ENCODE results near the gene CLTRN.
A peak's percentile ranks its signal among the peaks of the same experiment; 100 is the strongest.

CLTRN gene

DNA sequence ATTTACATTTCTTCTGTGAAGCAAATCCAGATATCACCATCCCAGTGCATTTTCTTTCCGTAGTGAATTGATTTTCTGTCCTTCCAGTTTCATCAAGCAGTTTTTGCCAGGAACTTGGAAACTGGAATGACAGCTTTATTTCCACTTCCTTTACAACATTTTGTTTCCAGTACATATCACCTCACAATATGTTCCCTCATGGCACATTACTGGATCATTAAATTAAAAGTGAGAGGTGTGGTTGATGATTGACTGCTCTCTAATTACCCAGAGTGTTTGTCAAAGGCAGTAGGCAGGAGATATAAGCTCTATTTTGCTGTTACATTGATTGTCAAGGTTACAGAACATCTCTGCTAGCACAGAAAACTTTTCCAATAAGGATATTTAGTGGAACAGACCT, 41.6 kb downstream of the CLTRN start:
- H3K4ac ChIP-seq (ENCODE audit: low read depth, low read length) = no peak overlapping the region
- no peak overlapping the region for H4K8ac ChIP-seq (ENCODE audit: low read depth, low read length)
- no peak overlapping the region for H3K27ac ChIP-seq (ENCODE audit: low read depth, low read length)
- H3K4me1 ChIP-seq (ENCODE audit: control insufficient read depth, low read depth, low read length) = no peaks in the 10 kb centered on the region
- no peak overlapping the region for H2BK15ac ChIP-seq (replicated peaks; ENCODE audit: low read depth)
- no peak overlapping the region for H3K4me2 ChIP-seq (ENCODE audit: low read length)
- no peaks in the 10 kb centered on the region for H3K27me3 ChIP-seq (ENCODE audit: insufficient read depth, low read length, poor library complexity)
- H3K79me2 ChIP-seq (ENCODE audit: control insufficient read depth, insufficient read depth, low read length) = no peaks in the 10 kb centered on the region
- H2BK5ac ChIP-seq (ENCODE audit: low read length) = no peak overlapping the region
- H3K23ac ChIP-seq (ENCODE audit: low read length) = no peak overlapping the region
- no peak overlapping the region for H4K5ac ChIP-seq (ENCODE audit: low read length)
- no peak overlapping the region for H3K9ac ChIP-seq (ENCODE audit: low read length)
- DNase-seq = no peak
- no peak overlapping the region for H2AK5ac ChIP-seq (ENCODE audit: low read length)
- H2BK120ac ChIP-seq (ENCODE audit: low read depth, low read length) = no peak overlapping the region
- WGBS (ENCODE audit: extremely low coverage, insufficient coverage, low lambda C conversion rate) = no CpG with 5 or more reads among the region's 1 CpG
- H3K36me3 ChIP-seq (ENCODE audit: control insufficient read depth, insufficient read depth, low read length) = no peaks in the 10 kb centered on the region
- no peaks in the 10 kb centered on the region for H3K79me1 ChIP-seq (ENCODE audit: low read length)
- H3K56ac ChIP-seq (ENCODE audit: low read length) = no peak overlapping the region
- no peak overlapping the region for H3K4me3 ChIP-seq (ENCODE audit: low read length)
- H3K18ac ChIP-seq (ENCODE audit: low read length) = no peak overlapping the region

GRCh38 chrX:15619053-15619755, 45.4 kb downstream of the CLTRN start:
- Histone ChIP-seq H3K27me3 (ENCODE audit: insufficient read depth, low read length, poor library complexity) (no peaks in the 10 kb centered on the region), H2AK5ac (ENCODE audit: low read length) (no peak overlapping the region), H3K9ac (ENCODE audit: low read length) (no peak overlapping the region), H3K27ac (ENCODE audit: low read depth, low read length) (no peak overlapping the region), H3K56ac (ENCODE audit: low read length) (no peak overlapping the region), H2BK5ac (ENCODE audit: low read length) (no peak overlapping the region), H2BK120ac (ENCODE audit: low read depth, low read length) (no peak overlapping the region), H3K23ac (ENCODE audit: low read length) (no peak overlapping the region), H3K18ac (ENCODE audit: low read length) (no peak overlapping the region), H3K4ac (ENCODE audit: low read depth, low read length) (no peak overlapping the region), H3K79me1 (ENCODE audit: low read length) (no peaks in the 10 kb centered on the region), H4K8ac (ENCODE audit: low read depth, low read length) (no peak overlapping the region), H3K4me3 (ENCODE audit: low read length) (no peak overlapping the region), H2BK15ac (replicated peaks; ENCODE audit: low read depth) (no peak overlapping the region), H3K4me1 (ENCODE audit: control insufficient read depth, low read depth, low read length) (no peaks in the 10 kb centered on the region), H3K79me2 (ENCODE audit: control insufficient read depth, insufficient read depth, low read length) (no peaks in the 10 kb centered on the region), H4K5ac (ENCODE audit: low read length) (no peak overlapping the region), H3K4me2 (ENCODE audit: low read length) (no peak overlapping the region), H3K36me3 (ENCODE audit: control insufficient read depth, insufficient read depth, low read length) (no peaks in the 10 kb centered on the region)
- no CpG with 5 or more reads among the region's 3 CpGs for WGBS (ENCODE audit: extremely low coverage, insufficient coverage, low lambda C conversion rate)
- DNase-seq = peak; percentile 83

- DNase-seq = no peak
- Histone ChIP-seq H2BK120ac (ENCODE audit: low read depth, low read length) (no peak overlapping the region), H3K4ac (ENCODE audit: low read depth, low read length) (no peak overlapping the region), H3K27ac (ENCODE audit: low read depth, low read length) (no peak overlapping the region), H3K4me3 (ENCODE audit: low read length) (no peak overlapping the region), H4K5ac (ENCODE audit: low read length) (no peak overlapping the region), H2AK5ac (ENCODE audit: low read length) (no peak overlapping the region), H3K4me2 (ENCODE audit: low read length) (no peak overlapping the region), H3K79me1 (ENCODE audit: low read length) (no peaks in the 10 kb centered on the region), H2BK5ac (ENCODE audit: low read length) (no peak overlapping the region), H3K27me3 (ENCODE audit: insufficient read depth, low read length, poor library complexity) (no peaks in the 10 kb centered on the region), H3K79me2 (ENCODE audit: control insufficient read depth, insufficient read depth, low read length) (no peaks in the 10 kb centered on the region), H3K56ac (ENCODE audit: low read length) (no peak overlapping the region), H3K4me1 (ENCODE audit: control insufficient read depth, low read depth, low read length) (no peaks in the 10 kb centered on the region), H2BK15ac (replicated peaks; ENCODE audit: low read depth) (no peak overlapping the region), H3K36me3 (ENCODE audit: control insufficient read depth, insufficient read depth, low read length) (no peaks in the 10 kb centered on the region), H3K18ac (ENCODE audit: low read length) (no peak overlapping the region), H4K8ac (ENCODE audit: low read depth, low read length) (no peak overlapping the region), H3K23ac (ENCODE audit: low read length) (no peak overlapping the region), H3K9ac (ENCODE audit: low read length) (no peak overlapping the region)
- WGBS (ENCODE audit: extremely low coverage, insufficient coverage, low lambda C conversion rate) = no CpG with 5 or more reads among the region's 6 CpGs
Observed at GRCh38 chrX:15617111-15617510, 47.5 kb downstream of the CLTRN start.

GRCh38 chrX:15616531-15616930, 48.1 kb downstream of the CLTRN start:
- Histone ChIP-seq H2AK5ac (ENCODE audit: low read length) (no peak overlapping the region), H3K56ac (ENCODE audit: low read length) (no peak overlapping the region), H3K23ac (ENCODE audit: low read length) (no peak overlapping the region), H3K18ac (ENCODE audit: low read length) (no peak overlapping the region), H2BK120ac (ENCODE audit: low read depth, low read length) (no peak overlapping the region), H2BK15ac (replicated peaks; ENCODE audit: low read depth) (no peak overlapping the region), H3K4me1 (ENCODE audit: control insufficient read depth, low read depth, low read length) (no peaks in the 10 kb centered on the region), H3K79me2 (ENCODE audit: control insufficient read depth, insufficient read depth, low read length) (no peaks in the 10 kb centered on the region), H4K5ac (ENCODE audit: low read length) (no peak overlapping the region), H3K4ac (ENCODE audit: low read depth, low read length) (no peak overlapping the region), H3K4me2 (ENCODE audit: low read length) (no peak overlapping the region), H3K4me3 (ENCODE audit: low read length) (no peak overlapping the region), H2BK5ac (ENCODE audit: low read length) (no peak overlapping the region), H3K27ac (ENCODE audit: low read depth, low read length) (no peak overlapping the region), H3K36me3 (ENCODE audit: control insufficient read depth, insufficient read depth, low read length) (no peaks in the 10 kb centered on the region), H3K79me1 (ENCODE audit: low read length) (no peaks in the 10 kb centered on the region), H3K27me3 (ENCODE audit: insufficient read depth, low read length, poor library complexity) (no peaks in the 10 kb centered on the region), H4K8ac (ENCODE audit: low read depth, low read length) (no peak overlapping the region), H3K9ac (ENCODE audit: low read length) (no peak overlapping the region)
- DNase-seq = no peak
- no CpG with 5 or more reads among the region's 3 CpGs for WGBS (ENCODE audit: extremely low coverage, insufficient coverage, low lambda C conversion rate)

DNA sequence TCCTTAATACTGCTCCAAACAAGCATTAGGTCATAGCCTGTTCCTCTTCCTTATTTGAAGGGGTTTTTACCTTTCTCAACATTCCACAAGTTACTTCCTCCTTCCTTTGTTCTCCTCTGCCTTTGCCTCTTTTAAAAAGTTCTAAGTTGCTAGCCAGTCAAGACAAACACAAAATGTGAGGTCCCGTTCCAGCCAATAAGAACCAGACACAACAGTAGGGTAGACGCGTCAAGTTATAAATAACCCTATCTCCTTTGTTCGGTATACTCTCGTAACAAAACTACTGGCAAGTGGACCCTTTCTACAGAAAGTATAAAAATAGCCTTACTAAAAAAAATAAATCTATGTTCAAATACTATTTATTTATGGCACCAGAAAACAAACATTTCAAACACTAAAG, 57.5 kb downstream of the CLTRN start:
- no peak overlapping the region for H3K4me2 ChIP-seq (ENCODE audit: low read length)
- H3K79me2 ChIP-seq (ENCODE audit: control insufficient read depth, insufficient read depth, low read length) = no peaks in the 10 kb centered on the region
- no peaks in the 10 kb centered on the region for H3K36me3 ChIP-seq (ENCODE audit: control insufficient read depth, insufficient read depth, low read length)
- no peaks in the 10 kb centered on the region for H3K4me1 ChIP-seq (ENCODE audit: control insufficient read depth, low read depth, low read length)
- WGBS (ENCODE audit: extremely low coverage, insufficient coverage, low lambda C conversion rate) = no CpG with 5 or more reads among the region's 5 CpGs
- no peak overlapping the region for H3K27ac ChIP-seq (ENCODE audit: low read depth, low read length)
- H2AK5ac ChIP-seq (ENCODE audit: low read length) = no peak overlapping the region
- H3K27me3 ChIP-seq (ENCODE audit: insufficient read depth, low read length, poor library complexity) = no peaks in the 10 kb centered on the region
- H3K56ac ChIP-seq (ENCODE audit: low read length) = no peak overlapping the region
- no peak overlapping the region for H3K9ac ChIP-seq (ENCODE audit: low read length)
- no peak overlapping the region for H3K4me3 ChIP-seq (ENCODE audit: low read length)
- no peak overlapping the region for H4K5ac ChIP-seq (ENCODE audit: low read length)
- DNase-seq = no peak
- no peak overlapping the region for H2BK5ac ChIP-seq (ENCODE audit: low read length)
- H3K4ac ChIP-seq (ENCODE audit: low read depth, low read length) = no peak overlapping the region
- no peaks in the 10 kb centered on the region for H3K79me1 ChIP-seq (ENCODE audit: low read length)
- no peak overlapping the region for H3K18ac ChIP-seq (ENCODE audit: low read length)
- no peak overlapping the region for H3K23ac ChIP-seq (ENCODE audit: low read length)
- no peak overlapping the region for H2BK15ac ChIP-seq (replicated peaks; ENCODE audit: low read depth)
- no peak overlapping the region for H2BK120ac ChIP-seq (ENCODE audit: low read depth, low read length)
- no peak overlapping the region for H4K8ac ChIP-seq (ENCODE audit: low read depth, low read length)

DNA sequence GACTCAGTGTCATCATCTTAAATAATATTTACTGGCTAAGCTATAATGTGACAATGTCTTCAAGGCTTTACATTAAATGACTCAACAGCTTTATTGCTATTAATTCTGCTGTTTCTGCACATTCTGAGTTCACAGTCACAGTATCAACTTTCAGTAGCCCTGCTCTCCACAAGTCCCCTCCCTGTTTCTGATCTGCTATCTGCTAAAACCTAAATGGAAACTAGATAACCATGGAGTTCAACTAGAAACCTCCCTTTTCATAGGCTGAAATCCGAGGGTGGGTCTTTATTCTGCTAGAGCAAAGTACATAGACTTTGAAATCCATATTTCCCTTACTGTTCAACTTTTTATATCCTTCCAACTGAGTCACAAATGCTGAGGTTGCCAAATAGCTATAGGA, 58.5 kb downstream of the CLTRN start:
- no peak for DNase-seq
- H3K4ac ChIP-seq (ENCODE audit: low read depth, low read length) = no peak overlapping the region
- no peak overlapping the region for H2BK5ac ChIP-seq (ENCODE audit: low read length)
- no peaks in the 10 kb centered on the region for H3K4me1 ChIP-seq (ENCODE audit: control insufficient read depth, low read depth, low read length)
- H3K4me2 ChIP-seq (ENCODE audit: low read length) = no peak overlapping the region
- H3K27me3 ChIP-seq (ENCODE audit: insufficient read depth, low read length, poor library complexity) = no peaks in the 10 kb centered on the region
- H2BK15ac ChIP-seq (replicated peaks; ENCODE audit: low read depth) = no peak overlapping the region
- H2AK5ac ChIP-seq (ENCODE audit: low read length) = no peak overlapping the region
- H3K23ac ChIP-seq (ENCODE audit: low read length) = no peak overlapping the region
- H3K79me2 ChIP-seq (ENCODE audit: control insufficient read depth, insufficient read depth, low read length) = no peaks in the 10 kb centered on the region
- H3K36me3 ChIP-seq (ENCODE audit: control insufficient read depth, insufficient read depth, low read length) = no peaks in the 10 kb centered on the region
- no peak overlapping the region for H3K56ac ChIP-seq (ENCODE audit: low read length)
- H3K27ac ChIP-seq (ENCODE audit: low read depth, low read length) = no peak overlapping the region
- H3K79me1 ChIP-seq (ENCODE audit: low read length) = no peaks in the 10 kb centered on the region
- H3K4me3 ChIP-seq (ENCODE audit: low read length) = no peak overlapping the region
- H4K8ac ChIP-seq (ENCODE audit: low read depth, low read length) = no peak overlapping the region
- no CpG with 5 or more reads among the region's 1 CpG for WGBS (ENCODE audit: extremely low coverage, insufficient coverage, low lambda C conversion rate)
- no peak overlapping the region for H3K18ac ChIP-seq (ENCODE audit: low read length)
- H4K5ac ChIP-seq (ENCODE audit: low read length) = no peak overlapping the region
- H3K9ac ChIP-seq (ENCODE audit: low read length) = no peak overlapping the region
- no peak overlapping the region for H2BK120ac ChIP-seq (ENCODE audit: low read depth, low read length)
